PC-3 (cell line): ENCODE data around the gene MEGF6. TPM values are rescaled to one million over a fixed set of nuclear protein-coding genes. Genes with fewer than 3 reads are reported as not detected.

Experiments
- ATAC-seq: fragments of 200-7000 bp; cut with Tn5 transposase; 2 replicates; pipeline ENCODE4 v1.9.1; 2020; ENCODE audit warnings: mild to moderate bottlenecking, moderate library complexity
- BruUV-seq: library from RNA; stranded (reverse); fragments of 400-500 nt; replicated peaks from 2 replicates; lab custom pipeline; 2021; lab: Mats Ljungman, UMichigan
- CTCF ChIA-PET: fragments of 300-600 bp; sonication (Branson Sonifier 250); formaldehyde crosslinking; loops from one replicate; lab custom pipeline; 2022; ENCODE audit warnings: antibody characterized with exemption; lab: Charles Lee
- POLR2A ChIA-PET: fragments of 300-600 bp; sonication (Branson Sonifier 250); formaldehyde crosslinking; loops from one replicate; lab custom pipeline; 2022; ENCODE audit warnings: antibody characterized with exemption; ENCODE audit not compliant: unreplicated experiment; lab: Charles Lee
- DNase-seq: peaks from one replicate; pipeline ENCODE4 v3.0.0-alpha.2; 2015
- H2AFZ ChIP-seq: fragments of 300-600 bp; sonication (generic); 2 replicates; pipeline ENCODE4 v1.6.0; 2016; ENCODE audit warnings: antibody characterized with exemption, low read length
- H3F3A ChIP-seq: fragments of 300-600 bp; sonication (generic); one replicate; pipeline ENCODE4 v1.6.0; 2017; ENCODE audit warnings: antibody characterized with exemption, low read length, control low read depth, mild to moderate bottlenecking; ENCODE audit not compliant: unreplicated experiment
- H3K27ac ChIP-seq: fragments of 300-600 bp; sonication (generic); 2 replicates; pipeline ENCODE4 v1.5.1; 2016; ENCODE audit warnings: mild to moderate bottlenecking, low read length
- H3K27me3 ChIP-seq: fragments of 300-600 bp; sonication (generic); 2 replicates; pipeline ENCODE4 v1.6.1; 2016; ENCODE audit warnings: low read length, mixed read lengths
- H3K36me3 ChIP-seq: fragments of 300-600 bp; sonication (generic); 2 replicates; pipeline ENCODE4 v1.6.1; 2016; ENCODE audit warnings: low read depth, mixed run types, low read length, mixed read lengths
- H3K4me1 ChIP-seq: fragments of 300-600 bp; sonication (generic); 2 replicates; pipeline ENCODE4 v1.5.1; 2016; ENCODE audit warnings: low read length; ENCODE audit not compliant: insufficient read depth
- H3K4me2 ChIP-seq: fragments of 300-600 bp; sonication (generic); 2 replicates; pipeline ENCODE4 v1.6.0; 2016; ENCODE audit warnings: low read length
- H3K4me3 ChIP-seq: fragments of 300-600 bp; sonication (generic); 2 replicates; pipeline ENCODE4 v1.5.1; 2016; ENCODE audit warnings: mild to moderate bottlenecking, low read length, mixed read lengths
- H3K79me2 ChIP-seq: fragments of 300-600 bp; sonication (generic); 2 replicates; pipeline ENCODE4 v1.6.1; 2017; ENCODE audit warnings: low read length, mixed read lengths
- H3K9ac ChIP-seq: fragments of 300-600 bp; sonication (generic); 2 replicates; pipeline ENCODE4 v1.6.0; 2016; ENCODE audit warnings: mild to moderate bottlenecking, low read length
- H3K9me2 ChIP-seq: fragments of 300-600 bp; sonication (generic); replicated peaks from 2 replicates; pipeline ENCODE4 v1.6.1; 2016; ENCODE audit warnings: mixed run types, low read length, mixed read lengths
- H3K9me3 ChIP-seq: fragments of 300-600 bp; sonication (generic); 2 replicates; pipeline ENCODE4 v1.6.1; 2016; ENCODE audit warnings: low read length, mixed read lengths
- H4K20me1 ChIP-seq: fragments of 300-600 bp; sonication (generic); 2 replicates; pipeline ENCODE4 v1.6.1; 2016; ENCODE audit warnings: low read length, mixed read lengths
- CTCF ChIP-seq: fragments of 300-600 bp; sonication (generic); conservative IDR thresholded peaks from 2 replicates; pipeline ENCODE4 v1.5.1; 2017; ENCODE audit warnings: antibody characterized with exemption, low read depth, mild to moderate bottlenecking, low read length
- EZH2 ChIP-seq: fragments of 300-600 bp; sonication (generic); IDR thresholded peaks from one replicate; pipeline ENCODE4 v1.6.1; 2017; ENCODE audit warnings: antibody characterized with exemption, mild to moderate bottlenecking, low read length; ENCODE audit not compliant: unreplicated experiment
- EZH2phosphoT487 ChIP-seq: fragments of 300-600 bp; sonication (generic); IDR thresholded peaks from 2 replicates; pipeline ENCODE4 v1.6.1; 2018; ENCODE audit warnings: mild to moderate bottlenecking, antibody characterized with exemption, low read length, borderline replicate concordance
- intact Hi-C: fragments of 100-400 bp; cut with micrococcal nuclease; formaldehyde crosslinking; loops from 2 replicates; pipeline ENCODE4 v1.9.0; 2023
- total RNA-seq: library from RNA; depleted of rRNA; stranded (reverse); fragments of >200 nt; gene quantifications from 2 replicates; pipeline ENCODE4 v1.2.3, GENCODE V29; 2014

The MEGF6 gene
- total RNA-seq, 1 experiment from 2014 or later, result 32.5 TPM

- TF ChIP-seq EZH2phosphoT487, result no peak
- TF ChIP-seq EZH2, result no peak
- no peak for TF ChIP-seq CTCF
- Histone ChIP-seq H3K4me1 (peaks cover 27% of the 10 kb centered on the region), H3K4me2 (peak overlapping the region; percentile 75; the same call in 1 of the 2 replicates), H3K9me2 (no peaks in the 10 kb centered on the region), H4K20me1 (no peaks in the 10 kb centered on the region), H2AFZ (no peak overlapping the region), H3K4me3 (no peak overlapping the region), H3K9me3 (no peaks in the 10 kb centered on the region), H3K79me2 (no peaks in the 10 kb centered on the region), H3K36me3 (no peaks in the 10 kb centered on the region), H3F3A (no peaks in the 10 kb centered on the region), H3K9ac (0 out of 2 replicates have a peak overlapping the region, but pooled peaks have one; percentile 72), H3K27ac (peak overlapping the region; percentile 89), H3K27me3 (no peaks in the 10 kb centered on the region)
- no peak for DNase-seq
- CTCF ChIA-PET, result no interaction called here
- POLR2A ChIA-PET, result interaction anchor here (0.9 kb wide), 1 partner anchor 10 kb away, joined by 4 read pairs; no protein-coding TSS in a partner anchor
- intact Hi-C loops, result no loop called here
- no TSS peak for BruUV-seq
- ATAC-seq, result no peak
Observed at GRCh38 chr1:3541936-3542335, 69.4 kb downstream of the MEGF6 start.

GRCh38 chr1:3541465-3541864, 69.8 kb downstream of the MEGF6 start:
- no peaks in the 10 kb centered on the region for H3K79me2 ChIP-seq
- H3K27me3 ChIP-seq, result no peaks in the 10 kb centered on the region
- H3K4me2 ChIP-seq, result no peak overlapping the region
- no peak overlapping the region for H3K27ac ChIP-seq
- no peak for ATAC-seq
- no peak for DNase-seq
- intact Hi-C loops, result no loop called here
- H3K9me2 ChIP-seq, result no peaks in the 10 kb centered on the region
- BruUV-seq, result no TSS peak
- H2AFZ ChIP-seq, result no peak overlapping the region
- H3K4me3 ChIP-seq, result no peak overlapping the region
- H3K9me3 ChIP-seq, result no peaks in the 10 kb centered on the region
- no peak overlapping the region for H3K9ac ChIP-seq
- H4K20me1 ChIP-seq, result no peaks in the 10 kb centered on the region
- H3K36me3 ChIP-seq, result no peaks in the 10 kb centered on the region
- POLR2A ChIA-PET, result no interaction called here
- CTCF ChIA-PET, result no interaction called here
- no peaks in the 10 kb centered on the region for H3F3A ChIP-seq
- peaks cover 25% of the 10 kb centered on the region for H3K4me1 ChIP-seq
- TF ChIP-seq CTCF (no peak), EZH2 (no peak), EZH2phosphoT487 (no peak)

DNA sequence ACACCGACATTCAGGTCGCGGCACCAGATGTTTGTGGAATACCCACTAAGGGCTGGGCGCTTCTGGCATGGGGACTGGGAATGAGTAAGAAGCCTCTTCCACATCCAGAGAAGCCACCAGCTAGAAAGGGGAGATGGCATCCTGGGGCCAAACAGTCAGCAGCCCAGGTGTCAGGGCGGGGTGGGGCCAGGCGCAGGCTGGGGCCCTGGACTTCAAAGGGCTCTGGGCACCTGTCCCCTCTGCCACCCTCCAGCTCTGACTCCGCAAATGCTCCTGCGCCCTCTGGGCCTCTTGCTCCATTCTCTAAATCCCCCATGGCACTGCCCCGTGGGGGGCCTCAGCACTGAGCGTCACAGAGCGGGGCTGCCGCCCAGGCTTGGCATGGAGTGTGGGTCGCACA, 70.4 kb downstream of the MEGF6 start:
- DNase-seq (no peak), ATAC-seq (no peak)
- no peaks in the 10 kb centered on the region for H3K9me2 ChIP-seq
- TF ChIP-seq EZH2phosphoT487 (no peak), EZH2 (no peak), CTCF (no peak)
- H3K36me3 ChIP-seq, result no peaks in the 10 kb centered on the region
- no peak overlapping the region for H3K27ac ChIP-seq
- no peaks in the 10 kb centered on the region for H3K79me2 ChIP-seq
- H3K4me3 ChIP-seq, result no peak overlapping the region
- no peak overlapping the region for H3K9ac ChIP-seq
- H3K27me3 ChIP-seq, result no peaks in the 10 kb centered on the region
- no peak overlapping the region for H2AFZ ChIP-seq
- POLR2A ChIA-PET, result no interaction called here
- H3K4me2 ChIP-seq, result no peak overlapping the region
- peaks cover 25% of the 10 kb centered on the region for H3K4me1 ChIP-seq
- BruUV-seq, result no TSS peak
- no peaks in the 10 kb centered on the region for H3K9me3 ChIP-seq
- no peaks in the 10 kb centered on the region for H4K20me1 ChIP-seq
- CTCF ChIA-PET, result no interaction called here
- no peaks in the 10 kb centered on the region for H3F3A ChIP-seq
- intact Hi-C loops, result no loop called here
